OCI-LY3 (cell line): ENCODE data around the gene PDZRN3.

ENCODE experiments used
- H2AFZ ChIP-seq: fragments of 200-600, 300-600 bp; shearing (Covaris generic); 2 replicates; pipeline ENCODE4 v1.6.0; 2014; ENCODE audit warnings: antibody characterized with exemption, low read depth, low read length
- H3K27ac ChIP-seq: fragments of 200-600, 300-600 bp; sonication (generic); 2 replicates; pipeline ENCODE4 v1.5.1; 2014; ENCODE audit warnings: mild to moderate bottlenecking, low read length, moderate library complexity, mixed read lengths
- H3K27me3 ChIP-seq: fragments of 200-600, 300-600 bp; sonication (generic); 2 replicates; pipeline ENCODE4 v1.6.1; 2014; ENCODE audit warnings: low read depth, low read length, mixed read lengths
- H3K36me3 ChIP-seq: fragments of 200-600, 300-600 bp; sonication (generic); replicated peaks from 2 replicates; pipeline ENCODE3; 2014; ENCODE audit warnings: low read depth, low read length, mixed read lengths
- H3K4me1 ChIP-seq: fragments of 300-600, 200-600 bp; sonication (generic); 2 replicates; pipeline ENCODE4 v1.6.1; 2014; ENCODE audit warnings: low read length, mixed read lengths
- H3K4me2 ChIP-seq: fragments of 200-600, 300-600 bp; sonication (generic); 2 replicates; pipeline ENCODE4 v1.6.1; 2014; ENCODE audit warnings: low read length, mixed read lengths
- H3K4me3 ChIP-seq: fragments of 300-600, 200-600 bp; sonication (generic); 2 replicates; pipeline ENCODE4 v1.5.1; 2014; ENCODE audit warnings: antibody characterized with exemption, mild to moderate bottlenecking, low read length, moderate library complexity
- H3K79me2 ChIP-seq: fragments of 300-600, 200-600 bp; shearing (Covaris generic); 2 replicates; pipeline ENCODE4 v1.6.1; 2014; ENCODE audit warnings: mild to moderate bottlenecking, low read length, mixed read lengths
- H3K9ac ChIP-seq: fragments of 300-600, 200-600 bp; shearing (Covaris generic); 2 replicates; pipeline ENCODE4 v1.6.0; 2014; ENCODE audit warnings: mild to moderate bottlenecking, low read length, moderate library complexity
- H3K9me3 ChIP-seq: fragments of 200-600, 300-600 bp; shearing (Covaris generic); 2 replicates; pipeline ENCODE4 v1.6.1; 2014; ENCODE audit warnings: low read length, mixed read lengths; ENCODE audit not compliant: insufficient read depth
- H4K20me1 ChIP-seq: fragments of 200-600, 300-600 bp; sonication (generic); 2 replicates; pipeline ENCODE4 v1.6.1; 2016; ENCODE audit warnings: low read length, mixed read lengths; ENCODE audit not compliant: insufficient read depth
- CTCF ChIP-seq: fragments of 200-600, 300-600 bp; sonication (generic); IDR thresholded peaks from 2 replicates; pipeline ENCODE4 v1.5.1; 2014; ENCODE audit warnings: antibody characterized with exemption, low read length, low read depth
- EZH2phosphoT487 ChIP-seq: fragments of 200-600 bp; shearing (Covaris generic); IDR thresholded peaks from 2 replicates; pipeline ENCODE4 v1.6.1; 2018; ENCODE audit warnings: antibody characterized with exemption, mixed run types, low read depth

The PDZRN3 gene

GRCh38 chr3:73655197-73655596 lies 30.5 kb upstream of the PDZRN3 start:
- Histone ChIP-seq H4K20me1 (no peaks in the 10 kb centered on the region), H3K4me2 (no peak overlapping the region), H2AFZ (no peak overlapping the region), H3K9ac (no peak overlapping the region), H3K79me2 (no peaks in the 10 kb centered on the region), H3K4me1 (no peaks in the 10 kb centered on the region), H3K9me3 (no peaks in the 10 kb centered on the region), H3K27ac (no peak overlapping the region), H3K27me3 (no peaks in the 10 kb centered on the region), H3K36me3 (no peaks in the 10 kb centered on the region), H3K4me3 (no peak overlapping the region)
- TF ChIP-seq CTCF (no peak), EZH2phosphoT487 (no peak)

GRCh38 chr3:73653877-73654276 lies 29.1 kb upstream of the PDZRN3 start:
- H3K4me1 ChIP-seq: no peaks in the 10 kb centered on the region
- no peaks in the 10 kb centered on the region for H4K20me1 ChIP-seq
- TF ChIP-seq CTCF (no peak), EZH2phosphoT487 (no peak)
- H3K4me3 ChIP-seq: no peak overlapping the region
- no peak overlapping the region for H2AFZ ChIP-seq
- H3K27me3 ChIP-seq: no peaks in the 10 kb centered on the region
- H3K9me3 ChIP-seq: no peaks in the 10 kb centered on the region
- H3K4me2 ChIP-seq: no peak overlapping the region
- H3K9ac ChIP-seq: no peak overlapping the region
- no peaks in the 10 kb centered on the region for H3K79me2 ChIP-seq
- no peaks in the 10 kb centered on the region for H3K36me3 ChIP-seq
- no peak overlapping the region for H3K27ac ChIP-seq

GRCh38 chr3:73653351-73653750 lies 28.6 kb upstream of the PDZRN3 start:
- no peak for TF ChIP-seq CTCF
- TF ChIP-seq EZH2phosphoT487: no peak
- no peak overlapping the region for H3K9ac ChIP-seq
- no peak overlapping the region for H2AFZ ChIP-seq
- no peaks in the 10 kb centered on the region for H3K4me1 ChIP-seq
- H3K9me3 ChIP-seq: no peaks in the 10 kb centered on the region
- no peaks in the 10 kb centered on the region for H3K79me2 ChIP-seq
- H3K27ac ChIP-seq: no peak overlapping the region
- H3K4me3 ChIP-seq: no peak overlapping the region
- no peaks in the 10 kb centered on the region for H3K27me3 ChIP-seq
- H3K36me3 ChIP-seq: no peaks in the 10 kb centered on the region
- no peak overlapping the region for H3K4me2 ChIP-seq
- no peaks in the 10 kb centered on the region for H4K20me1 ChIP-seq

DNA sequence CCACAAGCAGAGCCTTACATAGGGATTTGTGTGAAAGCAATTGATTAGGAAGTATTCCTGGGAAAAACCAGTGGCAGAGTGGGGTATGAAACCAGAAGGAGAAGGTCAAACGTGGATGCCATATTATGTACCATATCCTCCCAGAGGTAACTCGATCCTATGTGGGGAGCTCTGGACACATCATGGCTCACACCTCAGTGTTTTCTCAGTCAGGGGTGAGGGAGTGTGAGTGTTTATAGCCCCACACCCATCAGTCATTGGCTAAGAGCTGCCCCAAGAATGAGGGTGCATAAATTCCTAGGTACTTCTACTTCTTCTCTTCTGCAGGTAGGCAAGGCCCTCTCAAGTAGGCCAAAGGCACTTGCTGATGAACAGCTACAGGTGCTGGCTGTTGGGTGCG lies 28.2 kb upstream of the PDZRN3 start:
- no peak overlapping the region for H3K9ac ChIP-seq
- no peak overlapping the region for H3K4me2 ChIP-seq
- H3K27me3 ChIP-seq: no peaks in the 10 kb centered on the region
- no peaks in the 10 kb centered on the region for H3K36me3 ChIP-seq
- no peaks in the 10 kb centered on the region for H3K4me1 ChIP-seq
- H2AFZ ChIP-seq: no peak overlapping the region
- H3K79me2 ChIP-seq: no peaks in the 10 kb centered on the region
- no peak overlapping the region for H3K27ac ChIP-seq
- no peak overlapping the region for H3K4me3 ChIP-seq
- no peaks in the 10 kb centered on the region for H3K9me3 ChIP-seq
- no peaks in the 10 kb centered on the region for H4K20me1 ChIP-seq
- TF ChIP-seq CTCF (no peak), EZH2phosphoT487 (no peak)
